Common myeloid progenitor, CD34-positive (primary cell): Measurements from ENCODE around the gene CAPN9.

Source experiments
- CTCF ChIA-PET: fragments of 350-600 bp; sonication (Branson Sonifier 250); formaldehyde crosslinking; loops from one replicate; lab custom pipeline; 2021; ENCODE audit warnings: antibody characterized with exemption; lab: Charles Lee
- POLR2A ChIA-PET: fragments of 350-600 bp; sonication (Branson Sonifier 250); formaldehyde crosslinking; loops from one replicate; lab custom pipeline; 2021; ENCODE audit warnings: antibody characterized with exemption; lab: Charles Lee
- DNase-seq, 3 donors: peaks; one replicate each; pipeline versions ENCODE4 v3.0.0 to v3.0.0-alpha.2; 2013
- H3K27ac ChIP-seq, 2 experiments: 1 replicate in 1 of 2; 2 replicates in 1 of 2; pipeline ENCODE4 v1.7.0; 2013; ENCODE audit warnings: inconsistent platforms in 2 of 2, low read length in 2 of 2, mild to moderate bottlenecking in 2 of 2, low read depth in 1 of 2, moderate library complexity in 1 of 2; ENCODE audit not compliant: severe bottlenecking in 2 of 2, insufficient read depth in 1 of 2, poor library complexity in 1 of 2
- H3K27me3 ChIP-seq, 5 experiments: replicated peaks in 2 of 5; 1 replicate in 3 of 5; 2 replicates in 2 of 5; pipeline versions ENCODE4 v1.6.1 to v1.7.0; 2013; ENCODE audit warnings: low read length in 4 of 5, mild to moderate bottlenecking in 2 of 5, moderate library complexity in 2 of 5, inconsistent platforms in 1 of 5; ENCODE audit not compliant: insufficient read depth in 5 of 5, control insufficient read depth in 4 of 5
- H3K36me3 ChIP-seq, 4 experiments: 1 replicate in 2 of 4; 2 replicates in 2 of 4; pipeline versions ENCODE4 v1.6.1 to v1.7.0; 2013; ENCODE audit warnings: low read length in 3 of 4, control low read depth in 1 of 4, mild to moderate bottlenecking in 1 of 4; ENCODE audit not compliant: control insufficient read depth in 4 of 4, insufficient read depth in 4 of 4
- H3K4me1 ChIP-seq, 4 experiments: 1 replicate in 3 of 4; 2 replicates in 1 of 4; pipeline versions ENCODE4 v1.6.1 to v1.7.1; 2013; ENCODE audit warnings: low read length in 3 of 4, mild to moderate bottlenecking in 3 of 4, control low read depth in 1 of 4, inconsistent platforms in 1 of 4, moderate library complexity in 1 of 4; ENCODE audit not compliant: control insufficient read depth in 4 of 4, insufficient read depth in 4 of 4; ENCODE audit errors: control extremely low read depth in 1 of 4
- H3K4me3 ChIP-seq, 7 experiments: 1 replicate in 4 of 7; 2 replicates in 3 of 7; pipeline versions ENCODE4 v1.5.1 to v1.7.0; 2013; ENCODE audit warnings: mild to moderate bottlenecking in 7 of 7, low read length in 6 of 7, moderate library complexity in 6 of 7, inconsistent platforms in 2 of 7, low read depth in 2 of 7, control low read depth in 1 of 7; ENCODE audit not compliant: insufficient read depth in 4 of 7, control insufficient read depth in 1 of 7; ENCODE audit errors: extremely low read depth in 1 of 7
- H3K9me3 ChIP-seq, 5 experiments: 1 replicate in 4 of 5; 2 replicates in 1 of 5; pipeline versions ENCODE4 v1.6.1 to v1.7.1; 2013; ENCODE audit warnings: low read length in 4 of 5, mild to moderate bottlenecking in 2 of 5, inconsistent platforms in 1 of 5, low read depth in 1 of 5, moderate library complexity in 1 of 5; ENCODE audit not compliant: control insufficient read depth in 4 of 5, insufficient read depth in 2 of 5; ENCODE audit errors: control extremely low read depth in 1 of 5
- WGBS: methylation state at CpG from one replicate; pipeline ENCODE4 v1.1.5; 2013; ENCODE audit not compliant: insufficient coverage; 5-methylcytosine and 5-hydroxymethylcytosine counted together

CAPN9 gene

GRCh38 chr1:230827081-230827681 lies 80.0 kb downstream of the CAPN9 start:
- H3K4me3 ChIP-seq, result no peak overlapping the region
- no peak overlapping the region for H3K27ac ChIP-seq
- ChIA-PET POLR2A (no interaction called here), CTCF (no interaction called here)
- no peaks in the 10 kb centered on the region for H3K4me1 ChIP-seq
- peaks cover 0 to 20% (median 0%) of the 10 kb centered on the region in 5 experiments for H3K9me3 ChIP-seq
- H3K36me3 ChIP-seq, result no peaks in the 10 kb centered on the region
- no peak for DNase-seq
- 97% methylated on average over 5 of the region's 7 CpGs for WGBS
- peaks cover 0 to 8% (median 3%) of the 10 kb centered on the region in 5 experiments for H3K27me3 ChIP-seq

DNA sequence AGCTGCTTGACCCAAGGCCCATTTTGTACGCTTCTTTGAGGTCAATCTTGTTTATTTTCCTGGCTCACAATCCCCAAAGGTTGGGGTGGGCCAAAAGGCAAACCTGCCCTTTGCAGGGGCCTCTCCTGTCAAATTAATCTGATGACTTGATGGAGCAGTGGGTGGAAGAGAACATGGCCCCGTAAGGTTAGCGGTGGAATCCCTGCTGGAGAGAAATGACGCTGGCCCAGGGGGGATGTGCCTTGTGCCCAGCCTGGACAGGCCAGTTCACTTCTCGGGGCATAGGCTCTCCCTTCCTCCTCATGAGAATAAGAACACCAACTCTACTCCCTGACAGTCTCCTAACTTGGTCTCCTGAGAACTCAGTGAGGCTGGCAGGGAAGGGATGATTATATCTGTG lies 80.6 kb downstream of the CAPN9 start:
- Histone ChIP-seq H3K4me1 (no peaks in the 10 kb centered on the region), H3K27ac (no peak overlapping the region), H3K9me3 (peaks cover 0 to 25% (median 0%) of the 10 kb centered on the region in 5 experiments), H3K27me3 (peaks cover 0 to 8% (median 3%) of the 10 kb centered on the region in 5 experiments), H3K4me3 (no peak overlapping the region), H3K36me3 (no peaks in the 10 kb centered on the region)
- DNase-seq, result no peak
- CTCF ChIA-PET, result no interaction called here
- WGBS, result 80% methylated on average over 4 of the region's 5 CpGs
- POLR2A ChIA-PET, result no interaction called here

DNA sequence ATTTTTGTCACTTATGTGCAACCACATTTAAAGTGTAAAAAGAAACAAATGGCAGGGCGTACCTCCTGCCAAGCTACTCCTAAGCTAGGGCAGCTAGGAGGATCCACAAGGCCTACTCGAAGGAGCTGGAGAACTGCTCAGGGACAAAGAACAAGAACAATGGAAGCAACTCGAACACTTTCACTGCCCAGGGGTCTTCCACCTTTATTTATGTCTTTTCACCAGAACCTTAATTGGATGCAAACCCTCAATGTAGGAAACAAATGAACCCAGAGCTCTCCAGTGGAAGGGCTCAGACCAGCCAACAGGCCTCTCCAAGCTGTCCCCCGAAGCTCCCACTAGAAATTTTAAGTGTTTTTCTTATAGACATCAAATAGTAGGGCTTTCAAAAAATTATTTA lies 81.2 kb downstream of the CAPN9 start:
- CTCF ChIA-PET, result no interaction called here
- no peak overlapping the region for H3K4me3 ChIP-seq
- POLR2A ChIA-PET, result interaction anchor here (0.6 kb wide), 1 partner anchor 24 kb away, joined by 3 read pairs; no protein-coding TSS in a partner anchor
- no peaks in the 10 kb centered on the region for H3K36me3 ChIP-seq
- peaks cover 0 to 25% (median 0%) of the 10 kb centered on the region in 5 experiments for H3K9me3 ChIP-seq
- no peak overlapping the region for H3K27ac ChIP-seq
- peaks cover 0 to 8% (median 3%) of the 10 kb centered on the region in 5 experiments for H3K27me3 ChIP-seq
- H3K4me1 ChIP-seq, result no peaks in the 10 kb centered on the region
- 89% methylated on average over 3 of the region's 4 CpGs for WGBS
- no peak for DNase-seq

DNA sequence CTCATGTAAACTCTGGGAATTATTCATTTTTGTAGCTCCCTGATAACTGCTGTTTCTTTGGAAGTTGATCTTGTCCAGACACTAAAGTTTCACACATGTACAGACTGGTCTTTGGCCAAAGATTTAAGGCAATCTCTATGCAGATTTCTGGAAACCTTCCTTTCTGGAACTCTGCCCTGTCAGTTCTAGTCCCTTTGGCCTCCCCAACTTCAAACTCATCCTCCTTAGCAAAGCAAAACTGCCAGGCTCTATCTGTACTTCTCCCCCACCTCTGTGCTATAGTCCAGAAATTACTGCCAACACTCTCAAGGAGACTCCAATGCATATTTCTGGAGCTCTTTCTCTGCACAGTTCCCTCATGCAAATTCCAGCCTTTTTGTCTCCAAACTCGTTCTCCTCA lies 84.6 kb downstream of the CAPN9 start:
- Histone ChIP-seq H3K27ac (no peak overlapping the region), H3K4me3 (no peak overlapping the region), H3K4me1 (no peaks in the 10 kb centered on the region), H3K9me3 (peaks cover 0 to 25% (median 0%) of the 10 kb centered on the region in 5 experiments), H3K27me3 (no peaks in the 10 kb centered on the region), H3K36me3 (no peaks in the 10 kb centered on the region)
- WGBS, result 93% methylated on average over 1 of the region's 1 CpG
- ChIA-PET CTCF (no interaction called here), POLR2A (no interaction called here)
- no peak for DNase-seq

GRCh38 chr1:230832476-230832875 lies 85.3 kb downstream of the CAPN9 start:
- ChIA-PET CTCF (no interaction called here), POLR2A (no interaction called here)
- H3K36me3 ChIP-seq, result peaks cover 0 to 2% (median 0%) of the 10 kb centered on the region in 4 experiments
- peaks cover 0 to 25% (median 0%) of the 10 kb centered on the region in 5 experiments for H3K9me3 ChIP-seq
- H3K27ac ChIP-seq, result no peak overlapping the region
- H3K4me3 ChIP-seq, result no peak overlapping the region
- H3K4me1 ChIP-seq, result no peaks in the 10 kb centered on the region
- no peaks in the 10 kb centered on the region for H3K27me3 ChIP-seq
- DNase-seq, result no peak
- no CpG with 5 or more reads among the region's 1 CpG for WGBS

DNA sequence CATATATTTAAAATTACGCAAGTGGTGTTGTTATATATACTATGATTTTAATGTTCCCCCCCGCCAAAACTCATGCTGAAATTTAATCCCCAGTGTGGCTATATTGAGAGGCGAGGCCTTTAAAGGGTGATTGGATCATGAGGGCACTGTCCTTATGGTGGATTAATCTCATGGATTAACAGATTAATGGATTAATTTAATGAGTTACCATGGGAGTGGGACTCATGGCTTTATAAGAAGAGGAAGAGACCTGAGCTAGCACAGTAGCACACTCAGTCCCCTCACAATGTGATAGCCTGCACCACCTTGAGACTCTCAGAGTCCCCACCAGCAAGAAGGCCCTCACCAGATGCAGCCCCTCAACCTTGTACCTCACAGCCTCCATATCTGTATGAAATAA lies 86.3 kb downstream of the CAPN9 start:
- ChIA-PET CTCF (no interaction called here), POLR2A (no interaction called here)
- DNase-seq, result no peak
- Histone ChIP-seq H3K27me3 (no peaks in the 10 kb centered on the region), H3K36me3 (peaks cover 0 to 2% (median under 1%) of the 10 kb centered on the region in 4 experiments), H3K4me3 (no peak overlapping the region), H3K27ac (no peak overlapping the region), H3K9me3 (peaks cover 0 to 25% (median 0%) of the 10 kb centered on the region in 5 experiments), H3K4me1 (no peaks in the 10 kb centered on the region)
- no CpG with 5 or more reads among the region's 3 CpGs for WGBS

DNA sequence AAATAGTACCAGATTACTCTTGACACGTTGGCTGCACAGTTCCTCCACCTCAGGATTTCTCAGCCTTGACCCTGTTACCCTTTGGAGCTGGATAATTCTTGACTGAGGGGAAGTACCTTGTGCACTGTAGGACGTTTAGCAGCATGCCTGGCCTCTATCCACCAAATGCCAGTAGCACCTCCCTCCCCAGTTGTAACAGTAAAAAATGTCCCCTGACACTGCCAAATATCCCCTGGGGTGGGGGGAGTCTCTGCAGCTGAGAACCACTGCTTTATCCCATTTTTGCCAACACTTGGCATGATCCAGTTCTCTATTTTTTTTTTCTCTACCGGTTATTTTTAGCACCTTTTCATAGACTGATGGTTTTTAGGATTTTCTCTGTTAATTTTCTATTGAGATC lies 87.1 kb downstream of the CAPN9 start:
- WGBS, result 69% methylated on average over 2 of the region's 3 CpGs
- no peaks in the 10 kb centered on the region for H3K27me3 ChIP-seq
- no peak for DNase-seq
- no peak overlapping the region for H3K4me3 ChIP-seq
- H3K9me3 ChIP-seq, result peaks cover 0 to 25% (median 0%) of the 10 kb centered on the region in 5 experiments
- no peak overlapping the region for H3K27ac ChIP-seq
- POLR2A ChIA-PET, result no interaction called here
- H3K36me3 ChIP-seq, result peaks cover 0 to 6% (median 2%) of the 10 kb centered on the region in 4 experiments
- CTCF ChIA-PET, result no interaction called here
- no peaks in the 10 kb centered on the region for H3K4me1 ChIP-seq
